Calu3 (cell line): ENCODE data around the gene TNRC6C. TPM values are rescaled to one million over a fixed set of nuclear protein-coding genes. Genes with fewer than 3 reads are reported as not detected.
"Not testable (repeated sequence)": the region's sequence is repeated elsewhere in the genome, so short reads cannot be mapped to it uniquely, and the experiment has no call there.

Source experiments
- BruUV-seq: library from RNA; stranded (reverse); fragments of 400-500 nt; replicated peaks from 2 replicates; lab custom pipeline; 2021; lab: Mats Ljungman, UMichigan
- CTCF ChIA-PET: fragments of 300-600 bp; sonication (Branson Sonifier 250); formaldehyde crosslinking; loops from one replicate; lab custom pipeline; 2022; ENCODE audit warnings: antibody characterized with exemption; lab: Charles Lee
- DNase-seq: peaks from one replicate; pipeline ENCODE4 v3.0.0; 2022
- H3K27ac Mint-ChIP-seq: one replicate; pipeline ENCODE4 v1.8.0; 2022; ENCODE audit warnings: mixed read lengths; ENCODE audit not compliant: unreplicated experiment
- H3K27me3 Mint-ChIP-seq: one replicate; pipeline ENCODE4 v1.8.0; 2022; ENCODE audit warnings: mixed read lengths; ENCODE audit not compliant: unreplicated experiment
- H3K36me3 Mint-ChIP-seq: one replicate; pipeline ENCODE4 v1.8.0; 2022; ENCODE audit warnings: mild to moderate bottlenecking, moderate library complexity, mixed read lengths; ENCODE audit not compliant: insufficient read depth, unreplicated experiment
- H3K4me1 Mint-ChIP-seq: one replicate; pipeline ENCODE4 v1.8.0; 2022; ENCODE audit warnings: mild to moderate bottlenecking, low read depth, mixed read lengths; ENCODE audit not compliant: unreplicated experiment
- H3K4me3 Mint-ChIP-seq: one replicate; pipeline ENCODE4 v1.8.0; 2022; ENCODE audit warnings: mild to moderate bottlenecking, low read depth, moderate library complexity, mixed read lengths; ENCODE audit not compliant: unreplicated experiment
- H3K9me3 Mint-ChIP-seq: one replicate; pipeline ENCODE4 v1.8.0; 2022; ENCODE audit warnings: low read depth, mixed read lengths; ENCODE audit not compliant: unreplicated experiment
- intact Hi-C: fragments of 100-400 bp; cut with micrococcal nuclease; formaldehyde crosslinking; loops from one replicate; pipeline ENCODE4 v1.10.0; 2022; ENCODE audit not compliant: unreplicated experiment
- total RNA-seq: library from RNA; stranded (reverse); gene quantifications from 2 replicates; pipeline ENCODE4 v1.2.3, GENCODE V29; 2022
- TF ChIP-seq, protein P1 (sequence below): fragments of 200-600 bp; IDR thresholded peaks from one replicate; pipeline ENCODE4 v1.8.0; 2022; ENCODE audit warnings: antibody characterized with exemption; ENCODE audit not compliant: unreplicated experiment

The TNRC6C gene
- total RNA-seq, 1 experiment from 2014 or later: 18.2 TPM

GRCh38 chr17:77935121-77935571 lies 23.4 kb upstream of the TNRC6C start:
- H3K9me3 Mint-ChIP-seq: no peaks in the 10 kb centered on the region
- intact Hi-C loops: no loop called here
- peaks cover 82% of the 10 kb centered on the region for H3K27me3 Mint-ChIP-seq
- no peaks in the 10 kb centered on the region for H3K4me1 Mint-ChIP-seq
- TF ChIP-seq, protein P1, sequence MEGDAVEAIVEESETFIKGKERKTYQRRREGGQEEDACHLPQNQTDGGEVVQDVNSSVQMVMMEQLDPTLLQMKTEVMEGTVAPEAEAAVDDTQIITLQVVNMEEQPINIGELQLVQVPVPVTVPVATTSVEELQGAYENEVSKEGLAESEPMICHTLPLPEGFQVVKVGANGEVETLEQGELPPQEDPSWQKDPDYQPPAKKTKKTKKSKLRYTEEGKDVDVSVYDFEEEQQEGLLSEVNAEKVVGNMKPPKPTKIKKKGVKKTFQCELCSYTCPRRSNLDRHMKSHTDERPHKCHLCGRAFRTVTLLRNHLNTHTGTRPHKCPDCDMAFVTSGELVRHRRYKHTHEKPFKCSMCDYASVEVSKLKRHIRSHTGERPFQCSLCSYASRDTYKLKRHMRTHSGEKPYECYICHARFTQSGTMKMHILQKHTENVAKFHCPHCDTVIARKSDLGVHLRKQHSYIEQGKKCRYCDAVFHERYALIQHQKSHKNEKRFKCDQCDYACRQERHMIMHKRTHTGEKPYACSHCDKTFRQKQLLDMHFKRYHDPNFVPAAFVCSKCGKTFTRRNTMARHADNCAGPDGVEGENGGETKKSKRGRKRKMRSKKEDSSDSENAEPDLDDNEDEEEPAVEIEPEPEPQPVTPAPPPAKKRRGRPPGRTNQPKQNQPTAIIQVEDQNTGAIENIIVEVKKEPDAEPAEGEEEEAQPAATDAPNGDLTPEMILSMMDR: no peak
- H3K27ac Mint-ChIP-seq: no peak overlapping the region
- no peak overlapping the region for H3K4me3 Mint-ChIP-seq
- DNase-seq: no peak
- H3K36me3 Mint-ChIP-seq: no peaks in the 10 kb centered on the region
- BruUV-seq: no TSS peak
- CTCF ChIA-PET: no interaction called here

GRCh38 chr17:77935744-77936143 lies 22.8 kb upstream of the TNRC6C start:
- DNase-seq, BruUV-seq, H3K4me3 Mint-ChIP-seq, H3K4me1 Mint-ChIP-seq, intact Hi-C loops, CTCF ChIA-PET, H3K27ac Mint-ChIP-seq, H3K9me3 Mint-ChIP-seq, H3K36me3 Mint-ChIP-seq: not testable (repeated sequence)
- peaks cover 82% of the 10 kb centered on the region for H3K27me3 Mint-ChIP-seq

DNA sequence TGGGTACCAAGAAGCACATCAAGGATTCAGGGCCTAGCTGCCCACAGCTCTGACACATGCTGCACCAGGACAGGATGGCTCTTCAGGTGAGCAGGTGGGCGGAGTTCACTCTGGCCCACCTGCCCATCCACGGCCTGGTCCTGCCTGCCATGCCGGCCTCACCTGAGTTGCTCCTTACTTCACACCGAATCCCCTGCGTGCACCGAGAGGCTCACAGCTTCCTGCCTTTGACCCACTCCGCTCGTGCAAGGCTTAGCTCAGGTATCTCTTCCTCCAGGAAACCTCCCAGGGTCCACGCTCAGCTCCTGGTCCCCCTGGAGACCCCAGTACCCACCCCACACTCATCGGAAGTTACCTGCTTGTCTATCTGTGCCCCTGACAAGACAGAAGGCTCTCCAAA lies 21.6 kb upstream of the TNRC6C start:
- Mint-ChIP-seq H3K36me3 (no peaks in the 10 kb centered on the region), H3K4me1 (no peaks in the 10 kb centered on the region), H3K9me3 (no peaks in the 10 kb centered on the region), H3K27me3 (peaks cover 83% of the 10 kb centered on the region), H3K27ac (no peak overlapping the region), H3K4me3 (no peak overlapping the region)
- intact Hi-C loops: no loop called here
- DNase-seq: no peak
- CTCF ChIA-PET: interaction anchor here (1.0 kb wide), 1 partner anchor 21 kb away, joined by 4 read pairs; the partner anchor contains the start of gene TNRC6C
- BruUV-seq: no TSS peak
- TF ChIP-seq, protein P1: no peak

- CTCF ChIA-PET: no interaction called here
- no TSS peak for BruUV-seq
- intact Hi-C loops: no loop called here
- H3K4me3 Mint-ChIP-seq: no peak overlapping the region
- H3K27ac Mint-ChIP-seq: no peak overlapping the region
- peaks cover 68% of the 10 kb centered on the region for H3K27me3 Mint-ChIP-seq
- no peak for DNase-seq
- no peaks in the 10 kb centered on the region for H3K36me3 Mint-ChIP-seq
- H3K9me3 Mint-ChIP-seq: no peaks in the 10 kb centered on the region
- TF ChIP-seq, protein P1: no peak
- no peaks in the 10 kb centered on the region for H3K4me1 Mint-ChIP-seq
Observed at GRCh38 chr17:77941004-77941403, 17.5 kb upstream of the TNRC6C start.

- TF ChIP-seq, protein P1: no peak
- Mint-ChIP-seq H3K4me3 (no peak overlapping the region), H3K27me3 (peaks cover 55% of the 10 kb centered on the region), H3K9me3 (no peaks in the 10 kb centered on the region), H3K27ac (no peak overlapping the region), H3K4me1 (no peaks in the 10 kb centered on the region), H3K36me3 (no peaks in the 10 kb centered on the region)
- peak; percentile 24 for DNase-seq
- CTCF ChIA-PET: no interaction called here
- BruUV-seq: no TSS peak
- intact Hi-C loops: no loop called here
Observed at GRCh38 chr17:77942112-77942988, 16.2 kb upstream of the TNRC6C start.
